GM18858 (cell line): ENCODE data around the gene SKAP1.
"Not testable (repeated sequence)": the region's sequence is repeated elsewhere in the genome, so short reads cannot be mapped to it uniquely, and the experiment has no call there.

Source experiments
- ATAC-seq: cut with Tn5 transposase; IDR thresholded peaks from one replicate; pipeline ENCODE4 v1.9.1; 2021; ENCODE audit not compliant: unreplicated experiment

The SKAP1 gene

GRCh38 chr17:48225725-48226567, 204.1 kb downstream of the SKAP1 start:
- ATAC-seq, result no peak

- ATAC-seq, result no peak
Observed at GRCh38 chr17:48223945-48224344, 206.1 kb downstream of the SKAP1 start.

GRCh38 chr17:48219617-48220016, 210.4 kb downstream of the SKAP1 start:
- no peak for ATAC-seq

- ATAC-seq, result no peak
Observed at GRCh38 chr17:48215583-48216139, 214.4 kb downstream of the SKAP1 start.

GRCh38 chr17:48213797-48214196, 216.2 kb downstream of the SKAP1 start:
- ATAC-seq, result no peak

- no peak for ATAC-seq
Observed at GRCh38 chr17:48211787-48212186, 218.2 kb downstream of the SKAP1 start.

- ATAC-seq, result no peak
Observed at GRCh38 chr17:48211011-48211410, 219.0 kb downstream of the SKAP1 start.

- no peak for ATAC-seq
Observed at GRCh38 chr17:48209973-48210372, 220.0 kb downstream of the SKAP1 start.

- ATAC-seq, result no peak
Observed at GRCh38 chr17:48207776-48208544, 222.1 kb downstream of the SKAP1 start.

GRCh38 chr17:48207036-48207435, 223.0 kb downstream of the SKAP1 start:
- not testable (repeated sequence) for ATAC-seq

- ATAC-seq, result no peak
Observed at GRCh38 chr17:48202959-48203358, 227.1 kb downstream of the SKAP1 start.

- ATAC-seq, result no peak
Observed at GRCh38 chr17:48198950-48199541, 231.0 kb downstream of the SKAP1 start.

- ATAC-seq, result no peak
Observed at GRCh38 chr17:48195910-48196309, 234.1 kb downstream of the SKAP1 start.

GRCh38 chr17:48194097-48194550, 235.9 kb downstream of the SKAP1 start:
- ATAC-seq, result no peak

- ATAC-seq, result no peak
Observed at GRCh38 chr17:48192321-48192731, 237.7 kb downstream of the SKAP1 start.

- no peak for ATAC-seq
Observed at GRCh38 chr17:48191362-48191761, 238.7 kb downstream of the SKAP1 start.

GRCh38 chr17:48190871-48191270, 239.1 kb downstream of the SKAP1 start:
- no peak for ATAC-seq

GRCh38 chr17:48187872-48188608, 242.0 kb downstream of the SKAP1 start:
- ATAC-seq, result no peak

GRCh38 chr17:48186317-48186716, 243.7 kb downstream of the SKAP1 start:
- ATAC-seq, result not testable (repeated sequence)

GRCh38 chr17:48184721-48185120, 245.3 kb downstream of the SKAP1 start:
- ATAC-seq, result no peak

- no peak for ATAC-seq
Observed at GRCh38 chr17:48181653-48182052, 248.4 kb downstream of the SKAP1 start.
